GM21390 (cell line): ENCODE data around the gene CACHD1.

ENCODE experiments used
- ATAC-seq: cut with Tn5 transposase; IDR thresholded peaks from one replicate; pipeline ENCODE4 v1.9.1; 2021; ENCODE audit not compliant: unreplicated experiment

Gene CACHD1

GRCh38 chr1:64651841-64652240 lies 181.9 kb downstream of the CACHD1 start:
- ATAC-seq, result no peak

- ATAC-seq, result no peak
These were observed 183.5 kb downstream of the CACHD1 start for GRCh38 chr1:64653466-64653865.

- ATAC-seq, result no peak
These were observed 184.8 kb downstream of the CACHD1 start for GRCh38 chr1:64654519-64655341.

GRCh38 chr1:64655861-64656260 lies 185.9 kb downstream of the CACHD1 start:
- no peak for ATAC-seq

GRCh38 chr1:64659478-64660138 lies 189.7 kb downstream of the CACHD1 start:
- ATAC-seq, result no peak

GRCh38 chr1:64663668-64664067 lies 193.7 kb downstream of the CACHD1 start:
- no peak for ATAC-seq

- no peak for ATAC-seq
These were observed 194.4 kb downstream of the CACHD1 start for GRCh38 chr1:64664299-64664698.

GRCh38 chr1:64669098-64669675 lies 199.3 kb downstream of the CACHD1 start:
- no peak for ATAC-seq

GRCh38 chr1:64675718-64676345 lies 205.9 kb downstream of the CACHD1 start:
- ATAC-seq, result no peak

- no peak for ATAC-seq
These were observed 206.5 kb downstream of the CACHD1 start for GRCh38 chr1:64676386-64676785.

GRCh38 chr1:64677532-64677931 lies 207.6 kb downstream of the CACHD1 start:
- no peak for ATAC-seq

- ATAC-seq, result no peak
These were observed 208.4 kb downstream of the CACHD1 start for GRCh38 chr1:64678366-64678765.

GRCh38 chr1:64679177-64679576 lies 209.2 kb downstream of the CACHD1 start:
- ATAC-seq, result no peak

GRCh38 chr1:64680599-64680998 lies 210.7 kb downstream of the CACHD1 start:
- ATAC-seq, result no peak

GRCh38 chr1:64681043-64681442 lies 211.1 kb downstream of the CACHD1 start:
- ATAC-seq, result no peak

- no peak for ATAC-seq
These were observed 213.5 kb downstream of the CACHD1 start for GRCh38 chr1:64683419-64683818.

- ATAC-seq, result no peak
These were observed 215.3 kb downstream of the CACHD1 start for GRCh38 chr1:64685217-64685616.

- ATAC-seq, result no peak
These were observed 215.9 kb downstream of the CACHD1 start for GRCh38 chr1:64685765-64686341.

GRCh38 chr1:64686828-64687724 lies 217.1 kb downstream of the CACHD1 start:
- peak; percentile 69 for ATAC-seq

- ATAC-seq, result no peak
These were observed 217.9 kb downstream of the CACHD1 start for GRCh38 chr1:64687725-64688327.
